HG02973 (cell line): ENCODE data around the gene CSNK1D.

Source experiments
- ATAC-seq: cut with Tn5 transposase; IDR thresholded peaks from one replicate; pipeline ENCODE4 v1.9.1; 2021; ENCODE audit warnings: moderate library complexity; ENCODE audit not compliant: unreplicated experiment

The CSNK1D gene

DNA sequence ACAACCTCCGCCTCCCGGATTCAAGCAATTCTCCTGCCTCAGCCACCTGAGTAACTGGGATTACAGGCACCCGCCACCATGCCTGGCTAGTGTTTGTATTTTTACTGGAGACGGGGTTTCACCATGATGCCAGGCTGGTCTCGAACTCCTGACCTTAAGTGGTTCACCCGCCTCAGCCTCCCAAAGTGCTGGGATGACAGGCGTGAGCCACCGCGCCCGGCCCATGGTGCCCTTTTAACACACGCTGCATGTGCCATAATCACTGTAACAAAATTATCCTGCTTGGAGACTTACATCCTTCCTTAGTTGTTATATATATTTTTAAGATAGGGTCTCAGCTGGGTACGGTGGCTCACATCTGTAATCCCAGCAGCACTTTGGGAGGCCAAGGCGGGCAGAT, 38.5 kb upstream of the CSNK1D start:
- no peak for ATAC-seq

DNA sequence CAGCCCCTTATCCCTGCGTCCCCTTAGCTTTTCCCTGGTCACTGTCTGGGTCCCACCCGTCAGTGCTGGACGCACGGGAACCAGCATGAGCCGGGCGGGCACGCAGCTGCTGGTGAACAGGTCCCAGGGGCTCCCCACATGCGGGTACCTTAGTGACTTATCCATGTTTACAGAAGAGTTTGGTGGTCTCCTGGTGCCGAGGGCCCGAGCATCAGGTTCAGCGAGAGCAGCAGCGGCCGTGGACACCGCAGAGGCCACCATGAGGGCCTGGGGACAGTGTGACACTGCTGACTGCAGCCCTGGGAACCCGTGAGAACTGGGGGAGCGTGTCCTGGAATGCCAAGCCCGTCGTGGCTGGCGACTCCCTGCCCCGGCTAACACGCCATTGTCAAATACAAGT, 37.4 kb upstream of the CSNK1D start:
- no peak for ATAC-seq

DNA sequence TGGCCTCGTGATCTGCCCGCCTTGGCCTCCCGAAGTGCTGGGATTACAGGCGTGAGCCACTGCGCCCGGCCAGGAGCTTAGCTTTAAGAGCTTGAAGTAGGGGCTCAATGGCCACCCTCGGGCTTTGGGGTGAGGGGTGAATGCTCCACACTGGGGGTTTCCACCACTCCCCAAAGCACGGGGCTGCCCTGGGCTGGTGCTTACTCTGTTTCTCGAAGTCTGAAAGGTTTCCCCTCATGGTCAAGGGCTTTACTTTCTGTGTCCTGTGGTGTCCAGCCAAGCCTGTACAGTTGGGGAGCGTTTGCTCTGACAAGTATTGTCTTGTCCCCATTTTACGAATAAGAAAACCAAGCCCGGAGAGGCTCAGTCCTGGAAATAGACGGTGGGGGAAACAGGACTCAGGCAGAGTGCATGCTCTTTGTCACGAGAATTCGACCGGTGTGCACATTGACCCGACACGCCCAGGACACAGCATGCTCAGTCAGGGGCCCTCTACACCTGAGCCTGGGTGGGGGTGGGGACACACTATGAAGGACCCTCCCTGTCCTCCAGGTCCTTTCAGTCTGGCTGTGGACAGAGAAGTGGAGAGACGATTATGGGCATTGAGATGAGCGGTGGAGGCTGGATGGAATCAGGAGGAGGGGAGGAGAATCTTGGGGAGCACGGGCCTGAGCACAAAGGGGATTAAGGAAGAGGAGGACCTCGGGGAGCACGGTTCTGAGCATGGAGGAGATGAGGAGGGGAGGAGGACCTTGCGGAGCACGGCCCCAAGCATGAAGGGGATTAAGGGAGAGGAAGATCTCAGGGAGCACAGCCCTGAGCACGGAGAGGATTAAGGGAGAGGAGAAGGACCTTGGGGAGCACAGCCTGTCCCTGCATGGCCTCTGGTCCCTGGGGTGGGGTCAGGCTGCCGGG, 36.4 kb upstream of the CSNK1D start:
- no peak for ATAC-seq

DNA sequence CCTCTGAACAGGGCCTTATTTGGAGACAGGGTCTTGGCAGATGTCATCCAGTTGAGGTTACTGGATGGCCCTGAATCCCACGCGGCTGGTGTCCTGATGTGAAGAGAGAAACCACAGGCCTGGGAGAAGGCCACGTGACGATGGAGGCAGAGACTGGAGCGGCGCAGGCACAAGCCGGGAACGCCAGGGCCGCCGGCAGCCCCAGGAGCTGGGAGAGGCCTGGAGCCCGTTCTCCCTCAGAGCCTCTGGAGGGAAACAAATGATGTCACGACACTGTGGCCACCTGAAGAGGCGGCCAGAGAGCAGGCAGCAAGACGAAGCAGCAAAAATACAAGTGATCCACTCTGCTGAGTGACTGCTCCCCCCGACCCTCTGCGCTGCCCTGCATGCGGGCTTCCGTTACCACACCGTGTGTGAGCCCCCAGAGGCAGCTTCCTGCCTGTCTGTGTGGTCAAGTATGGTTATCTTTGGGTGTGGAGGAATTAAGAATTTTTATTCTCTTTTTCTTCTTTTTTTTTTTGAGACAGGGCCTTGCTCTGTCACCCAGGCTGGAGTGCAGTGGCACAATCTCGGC, 32.3 kb upstream of the CSNK1D start:
- ATAC-seq: no peak

DNA sequence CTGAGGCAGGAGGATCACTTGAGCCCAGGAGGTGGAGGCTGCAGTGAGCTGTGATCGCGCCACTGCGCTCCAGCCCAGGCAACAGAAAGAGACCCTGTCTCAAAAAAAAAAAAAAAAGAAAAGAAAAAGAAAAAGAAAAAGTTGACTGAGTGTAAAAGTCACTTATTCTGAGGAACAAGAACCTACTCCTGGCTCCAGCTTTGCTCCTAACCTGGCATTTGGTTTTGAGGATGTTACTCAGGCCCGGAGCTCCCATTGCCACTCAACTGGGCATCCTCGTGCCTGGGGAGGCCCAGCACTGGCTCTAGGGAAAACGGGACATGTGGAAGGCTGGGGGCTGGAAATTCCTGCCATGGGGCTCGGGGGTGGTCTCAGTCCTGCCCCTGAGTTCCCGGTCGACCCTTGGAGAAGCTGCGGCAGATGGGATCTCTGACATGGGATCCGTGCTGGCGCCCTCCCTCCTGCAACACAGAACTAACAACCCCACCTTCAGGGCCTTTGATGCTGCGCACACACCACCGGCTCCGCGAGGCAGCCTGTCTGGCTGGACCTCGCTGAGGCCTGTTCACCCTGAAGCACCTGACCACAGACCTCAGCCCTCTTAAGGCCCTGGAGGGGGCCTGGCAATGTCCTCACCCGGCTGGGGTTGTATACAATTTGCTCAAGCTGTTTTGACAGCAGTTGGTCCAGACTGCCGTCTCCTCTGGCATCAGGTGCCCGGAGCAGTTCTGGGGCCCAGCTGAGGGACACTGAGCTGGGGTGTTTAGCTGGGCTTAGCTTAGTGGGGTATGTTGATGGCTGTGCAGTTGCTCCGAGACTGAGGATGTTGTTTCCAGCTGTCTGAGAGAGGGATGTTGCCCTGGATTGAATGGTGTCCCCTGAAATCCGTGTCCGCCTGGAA, 31.6 kb upstream of the CSNK1D start:
- no peak for ATAC-seq

DNA sequence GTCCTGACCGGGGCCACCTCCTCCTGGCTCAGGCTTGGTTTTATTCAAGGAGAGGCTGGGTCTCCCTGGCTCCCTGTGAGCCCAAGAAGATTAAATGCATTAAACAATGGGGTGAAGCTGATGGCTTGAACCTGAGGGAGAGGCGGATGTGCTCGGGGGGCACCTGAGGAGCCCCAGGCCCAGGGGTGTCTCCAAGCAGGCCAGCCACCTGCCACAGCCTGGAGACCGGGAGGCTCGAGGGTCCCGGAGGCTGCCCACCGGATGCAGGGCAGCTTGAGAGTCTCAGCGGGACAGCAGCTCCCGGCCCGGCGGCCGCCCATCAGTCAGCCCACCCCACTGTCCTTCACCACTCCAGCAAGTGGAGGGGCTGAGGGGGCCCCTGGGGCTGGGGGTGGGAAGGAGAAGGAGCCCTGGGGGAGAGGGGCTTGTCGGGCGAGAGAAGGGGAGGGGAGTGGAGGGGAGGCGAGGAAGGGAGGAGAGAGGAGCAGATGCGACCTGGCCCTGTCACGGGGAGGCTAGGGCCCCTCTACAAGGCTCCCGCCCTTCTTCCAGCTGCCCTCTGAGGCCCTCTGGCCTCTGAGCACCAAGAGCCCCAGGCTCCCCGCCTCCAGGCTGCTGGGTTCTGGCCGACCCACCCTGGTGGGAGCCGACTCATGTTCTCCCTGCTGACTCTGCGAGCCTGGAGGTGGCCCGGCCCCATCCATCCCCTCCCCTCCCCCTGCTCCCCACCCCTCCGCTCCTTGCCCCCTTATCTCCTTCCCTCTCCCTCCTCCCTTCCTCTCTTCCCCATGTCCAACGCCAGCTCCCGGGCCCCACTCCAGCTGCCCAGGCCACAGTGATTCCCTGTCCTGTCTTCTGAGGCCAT, 30.7 kb upstream of the CSNK1D start:
- no peak for ATAC-seq

DNA sequence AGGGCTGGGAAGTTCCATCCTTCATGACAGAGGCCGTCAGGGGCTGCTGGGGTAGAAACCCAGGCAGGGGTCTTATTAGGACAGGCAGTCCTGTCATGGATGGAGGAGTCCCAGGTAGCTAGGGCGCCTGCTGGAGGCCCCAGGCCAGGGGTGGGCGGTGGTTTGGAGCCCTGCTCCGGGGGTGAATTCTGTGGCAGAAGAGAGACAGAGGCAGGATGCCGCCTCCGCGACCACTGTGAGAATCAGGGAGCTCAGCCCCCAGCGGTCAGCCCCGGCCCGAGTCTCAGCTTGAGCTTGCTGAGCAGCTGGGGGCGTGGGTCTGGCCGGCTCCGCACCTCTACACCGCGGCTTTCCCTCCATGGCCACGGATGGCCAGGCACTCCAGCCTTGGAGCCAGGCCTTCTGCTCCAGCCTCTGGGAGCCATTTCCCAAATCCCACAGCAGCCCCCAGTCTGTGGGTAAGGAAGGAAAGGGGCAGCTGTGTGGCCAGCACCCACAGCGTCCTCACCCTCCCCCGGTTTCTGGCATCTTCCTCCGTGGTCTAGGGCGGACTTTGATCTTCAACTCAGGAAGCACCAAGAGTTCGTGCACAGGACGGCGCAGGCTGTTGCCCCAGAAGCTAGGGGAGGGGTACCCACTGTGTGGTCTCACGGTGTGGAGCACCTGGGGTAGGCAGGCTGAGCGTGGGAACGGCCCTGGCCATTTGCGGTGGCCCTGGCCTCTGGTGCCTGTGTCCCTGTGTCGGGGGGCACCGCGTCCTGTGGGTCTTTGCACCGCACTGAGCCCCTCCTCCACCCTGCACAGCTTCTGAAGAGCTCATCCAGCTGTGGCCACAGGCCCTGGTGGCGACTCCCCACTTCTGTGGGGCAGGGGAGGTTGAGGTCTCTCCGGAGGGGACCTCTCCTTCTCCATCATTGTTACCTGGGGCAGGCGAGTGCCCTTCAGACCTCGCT, 29.8 kb upstream of the CSNK1D start:
- no peak for ATAC-seq

DNA sequence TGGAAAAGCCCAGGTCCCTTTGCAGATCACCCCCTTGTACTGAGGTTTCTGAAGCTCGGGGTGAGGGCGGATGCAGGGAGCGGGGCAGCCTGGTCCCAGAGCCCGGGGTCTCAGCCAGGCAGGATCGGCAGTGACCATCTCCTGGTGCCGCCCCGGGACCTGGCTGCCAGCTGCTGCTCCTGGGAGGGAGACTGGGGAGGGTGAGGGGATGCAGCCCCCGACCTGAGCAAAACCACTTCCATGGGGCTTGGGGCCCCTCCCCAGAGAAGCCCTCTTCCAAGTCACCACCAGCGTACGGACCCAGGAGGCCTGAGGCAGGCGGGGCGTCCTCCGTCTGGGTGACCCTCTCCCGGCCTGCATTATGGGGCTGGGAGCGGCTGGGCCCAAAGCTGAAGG, 29.1 kb upstream of the CSNK1D start:
- no peak for ATAC-seq

DNA sequence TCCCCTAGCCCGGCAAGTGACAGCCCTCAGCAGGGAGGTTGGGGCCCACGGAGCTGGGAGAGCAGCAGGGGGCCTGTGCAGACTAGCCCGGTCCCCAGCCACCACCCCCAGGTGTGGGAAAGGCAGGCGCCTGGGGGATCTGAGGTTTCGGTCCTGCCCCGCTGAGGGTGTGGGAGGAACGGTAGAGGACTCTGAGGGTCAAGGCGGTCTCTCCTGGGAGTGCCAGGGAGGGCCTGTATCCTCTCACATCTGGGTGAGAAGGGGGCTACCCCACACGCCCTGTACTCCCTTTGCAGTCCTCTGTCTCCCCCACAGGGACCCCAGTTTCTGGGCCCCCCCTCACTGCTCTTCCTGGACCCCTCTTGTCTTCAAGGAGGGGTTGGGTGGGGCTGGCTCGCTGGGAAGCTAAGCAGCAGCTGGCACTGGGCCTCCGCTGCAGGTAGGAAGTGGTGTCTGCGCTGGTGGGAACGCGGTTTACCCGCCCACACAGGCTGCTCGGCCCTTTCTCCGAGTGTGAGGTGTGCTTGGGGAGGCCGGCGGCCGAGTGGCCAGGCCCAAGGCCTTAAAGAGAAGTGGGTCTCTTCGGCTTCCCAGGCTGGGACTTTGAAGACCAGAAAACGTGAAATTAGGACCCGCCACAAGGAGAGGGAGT, 28.5 kb upstream of the CSNK1D start:
- no peak for ATAC-seq

DNA sequence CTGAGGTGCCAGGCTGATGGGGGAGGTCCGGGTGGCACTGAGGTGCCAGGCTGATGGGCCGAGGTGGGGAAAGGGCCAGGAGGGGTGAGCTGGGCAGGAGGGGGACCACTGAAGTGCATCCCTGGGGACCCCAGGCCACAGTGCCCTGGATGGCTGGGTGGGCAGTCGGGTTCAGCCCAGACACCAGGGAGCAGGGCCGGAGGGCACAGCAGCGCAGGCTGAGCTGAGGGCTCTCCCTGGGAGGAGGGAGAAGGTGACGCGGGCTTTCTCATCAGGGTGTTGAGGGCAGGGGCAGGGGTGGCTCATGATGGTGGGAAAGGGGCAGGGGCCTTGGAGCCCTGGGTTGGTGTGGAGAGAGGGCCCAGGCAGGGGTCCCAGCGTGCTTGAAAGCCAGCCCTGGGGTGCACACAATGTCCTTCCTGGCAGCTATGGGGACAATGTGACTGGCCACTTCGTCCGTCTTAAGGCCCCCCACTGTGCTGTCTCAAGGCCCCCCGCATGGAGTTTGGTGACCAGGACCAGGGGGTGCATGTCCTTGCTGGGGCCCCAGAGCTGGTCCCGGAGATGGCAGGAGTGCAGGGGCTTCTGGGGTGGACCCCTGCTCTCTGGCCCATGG, 27.9 kb upstream of the CSNK1D start:
- ATAC-seq: no peak

DNA sequence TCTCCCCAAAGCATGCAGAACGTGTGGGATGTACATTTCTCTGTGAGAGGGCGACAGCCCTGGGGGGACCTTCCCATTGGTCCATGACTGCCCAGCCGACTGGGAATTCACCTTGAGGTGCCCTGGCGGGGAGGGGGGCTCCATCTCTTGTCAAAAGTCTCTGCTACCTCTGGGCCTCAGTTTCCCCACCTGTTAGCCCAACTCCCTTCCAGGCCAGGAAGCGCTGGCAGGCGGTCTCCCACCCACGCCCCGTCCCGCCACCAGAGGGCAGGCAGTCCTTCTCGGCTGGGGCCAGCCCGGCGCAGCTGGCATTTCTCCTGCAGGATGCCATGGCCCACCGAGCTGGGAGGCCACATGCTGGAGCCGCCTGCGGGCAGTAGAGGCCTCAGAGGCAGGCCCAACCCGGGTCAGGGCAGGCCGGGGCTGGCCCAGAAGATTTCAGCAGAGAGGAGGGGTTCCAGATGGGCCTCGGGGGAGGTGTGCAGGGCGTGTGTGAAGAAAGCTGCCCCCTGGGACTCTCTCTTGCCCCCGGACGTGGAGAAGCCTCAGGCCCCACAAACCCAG, 27.3 kb upstream of the CSNK1D start:
- no peak for ATAC-seq

DNA sequence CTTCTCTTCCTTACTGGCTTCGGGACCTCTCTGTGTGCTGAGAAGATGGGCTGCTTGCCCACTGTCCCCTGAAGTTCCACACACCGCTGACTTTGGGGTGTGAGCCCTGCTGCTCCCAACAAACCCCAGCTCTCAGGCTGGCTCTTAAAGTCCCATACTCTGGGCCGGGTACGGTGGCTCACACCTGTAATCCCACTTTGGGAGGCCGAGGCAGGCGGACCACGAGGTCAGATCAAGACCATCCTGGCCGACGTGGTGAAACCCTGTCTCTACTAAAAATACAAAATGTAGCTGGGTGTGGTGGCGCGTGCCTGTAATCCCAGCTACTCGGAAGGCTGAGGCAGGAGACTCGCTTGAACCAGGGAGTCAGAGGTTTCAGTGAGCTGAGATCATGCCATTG, 26.7 kb upstream of the CSNK1D start:
- no peak for ATAC-seq

DNA sequence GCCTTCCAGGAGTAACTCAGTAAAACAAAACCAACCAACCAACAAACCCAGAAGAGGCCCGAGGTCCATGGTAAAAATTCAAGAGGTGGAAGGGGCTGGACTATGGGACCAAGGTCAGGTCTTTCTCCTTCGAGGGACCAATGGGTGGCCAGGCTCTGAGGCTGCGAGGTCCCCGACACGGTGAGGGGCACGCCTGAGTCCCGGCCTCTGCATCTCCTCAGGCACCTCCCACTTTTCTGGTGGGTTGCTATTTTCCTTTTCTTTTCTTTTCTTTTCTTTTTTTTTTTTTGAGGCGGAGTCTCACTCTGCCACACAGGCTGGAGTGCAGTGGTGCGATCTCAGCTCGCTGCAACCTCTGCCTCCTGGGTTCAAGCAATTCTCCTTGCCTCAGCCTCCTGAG, 26.0 kb upstream of the CSNK1D start:
- no peak for ATAC-seq

DNA sequence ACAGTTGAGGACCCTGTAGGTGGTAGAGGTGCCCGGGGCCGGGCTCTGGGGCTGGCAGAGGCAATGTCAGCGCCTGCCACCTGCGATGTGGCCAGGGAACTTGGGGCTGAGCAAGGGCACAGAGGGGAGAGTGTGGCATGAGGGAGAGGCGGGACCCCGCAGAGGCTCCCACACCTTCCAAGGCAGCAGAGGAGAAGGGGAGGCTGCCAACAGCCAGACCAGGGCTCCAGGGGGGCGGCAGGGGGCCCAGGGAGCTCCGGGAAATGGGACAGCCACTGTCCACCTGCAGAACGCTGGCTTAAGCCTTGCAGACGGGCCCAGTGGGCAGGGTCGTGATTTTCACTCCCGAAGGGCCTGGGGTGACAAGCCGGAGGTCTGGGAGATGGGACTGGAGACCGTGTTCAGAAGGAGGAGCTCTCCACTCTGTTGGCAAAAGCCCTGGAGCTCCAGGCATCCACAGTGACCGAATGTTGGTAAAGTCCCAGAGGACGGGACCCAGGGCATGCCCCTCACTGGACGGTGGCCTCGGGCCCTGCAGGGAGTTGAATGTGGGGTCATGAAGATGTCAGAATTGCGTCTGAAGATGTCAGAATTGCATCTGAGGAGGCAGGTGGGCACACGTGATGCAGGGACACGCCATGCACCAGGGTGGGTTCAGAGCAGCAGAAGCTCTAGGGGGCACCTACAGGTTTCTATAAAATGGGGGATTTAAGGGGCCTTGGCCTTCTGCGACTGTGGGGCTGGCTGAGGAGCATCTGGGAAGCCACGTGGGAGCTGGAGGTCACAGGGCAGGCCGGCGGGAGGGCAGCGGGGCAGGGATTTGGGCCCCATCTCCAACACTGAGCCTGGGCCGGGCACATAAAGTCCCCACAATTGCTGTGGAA, 25.3 kb upstream of the CSNK1D start:
- no peak for ATAC-seq

DNA sequence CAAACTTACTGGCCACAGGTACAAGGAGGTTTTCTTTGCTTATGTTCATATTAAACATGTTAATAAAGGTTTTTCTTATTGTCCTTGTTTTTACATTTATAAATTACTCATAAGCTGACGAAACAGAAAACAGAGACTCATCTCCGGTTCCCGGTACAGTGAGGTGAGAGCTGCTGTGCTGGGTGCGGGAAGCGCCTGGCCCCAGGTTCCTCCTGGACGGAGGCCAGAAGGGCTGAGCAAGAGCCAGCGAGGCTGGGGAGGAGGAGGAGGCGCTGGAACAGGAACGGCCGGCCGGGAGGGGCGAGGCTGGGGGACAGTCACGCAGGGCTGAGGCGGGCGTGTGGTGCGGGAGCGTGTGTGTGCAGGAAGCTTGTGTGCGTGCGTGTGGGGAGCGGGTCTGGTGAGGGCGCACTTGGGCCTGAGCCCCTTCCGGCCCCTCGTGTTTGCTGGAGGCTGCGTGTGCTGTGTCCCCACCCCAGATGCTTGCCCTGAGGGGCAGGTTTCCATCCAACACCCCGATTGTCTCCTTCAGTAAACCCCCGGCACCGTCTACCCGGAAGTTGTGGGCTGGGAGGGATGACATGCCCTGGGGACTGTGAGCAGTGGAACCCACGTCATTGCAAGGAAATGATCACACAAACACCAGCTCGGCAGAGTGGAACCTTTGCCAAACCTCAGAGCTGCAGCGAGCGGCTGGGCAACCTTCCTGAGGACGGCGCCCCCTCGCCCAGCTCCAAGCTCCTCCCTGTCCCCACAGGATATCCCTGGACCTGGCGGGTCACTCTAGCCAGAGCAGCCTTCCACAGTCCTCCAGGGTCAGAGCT, 24.4 kb upstream of the CSNK1D start:
- ATAC-seq: peak; percentile 47

DNA sequence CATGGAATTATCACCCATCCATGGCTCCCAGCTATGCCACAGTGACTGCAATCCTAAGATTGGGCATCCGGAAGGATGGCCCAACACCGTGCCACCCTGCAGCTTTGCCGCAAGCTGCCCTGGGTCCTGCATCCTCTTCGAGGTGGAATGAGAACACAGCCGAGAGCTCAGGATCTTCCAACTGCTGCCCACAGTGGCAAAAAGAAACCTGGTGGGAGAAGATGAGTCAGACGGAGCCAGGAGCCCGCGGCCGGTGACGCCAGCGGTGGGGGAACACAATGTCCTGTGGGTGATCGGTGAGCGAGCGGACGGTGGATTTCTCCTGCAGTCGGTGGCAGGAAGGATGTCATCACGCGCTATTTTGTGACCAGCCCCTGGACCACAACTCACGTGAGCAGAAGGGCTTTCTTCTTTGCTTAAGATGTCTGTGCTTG, 23.8 kb upstream of the CSNK1D start:
- ATAC-seq: no peak
